Neuronal stem cell (in vitro differentiated cells): ENCODE data around the gene DHRS11.

ENCODE experiments used
- DNase-seq: peaks from one replicate; pipeline ENCODE4 v3.0.0-alpha.2; 2013; ENCODE audit warnings: low spot score
- H2AFZ ChIP-seq: one replicate; pipeline ENCODE4 v1.6.1; 2013; ENCODE audit warnings: mild to moderate bottlenecking, low read length, inconsistent platforms
- H2AK5ac ChIP-seq: 2 replicates; pipeline ENCODE4 v1.6.1; 2013; ENCODE audit warnings: low read depth, mild to moderate bottlenecking, inconsistent platforms, low read length, moderate library complexity, mixed read lengths
- H2BK120ac ChIP-seq: 2 replicates; pipeline ENCODE4 v1.6.1; 2013; ENCODE audit warnings: low read depth, mild to moderate bottlenecking, inconsistent platforms, low read length, moderate library complexity, mixed read lengths
- H2BK12ac ChIP-seq: one replicate; pipeline ENCODE4 v1.6.1; 2013; ENCODE audit warnings: low read length, inconsistent platforms
- H2BK15ac ChIP-seq: 2 replicates; pipeline ENCODE4 v1.6.1; 2013; ENCODE audit warnings: mild to moderate bottlenecking, low read length, inconsistent platforms, mixed read lengths
- H2BK5ac ChIP-seq: one replicate; pipeline ENCODE4 v1.6.1; 2013; ENCODE audit warnings: inconsistent platforms, mild to moderate bottlenecking, low read length, moderate library complexity
- H3K14ac ChIP-seq: one replicate; pipeline ENCODE4 v1.6.1; 2013; ENCODE audit warnings: low read length, inconsistent platforms
- H3K18ac ChIP-seq: 2 replicates; pipeline ENCODE4 v1.6.1; 2013; ENCODE audit warnings: low read length, inconsistent platforms
- H3K23ac ChIP-seq: 2 replicates; pipeline ENCODE4 v1.6.1; 2013; ENCODE audit warnings: low read depth, mild to moderate bottlenecking, mixed read lengths, low read length, inconsistent platforms; ENCODE audit not compliant: poor library complexity
- H3K27ac ChIP-seq: replicated peaks from 3 replicates; pipeline ENCODE4 v1.5.1; 2013; ENCODE audit warnings: low read length, inconsistent platforms
- H3K27me3 ChIP-seq, 3 experiments: 2 replicates each; pipeline ENCODE4 v1.6.1; 2013; ENCODE audit warnings: low read length in 3 of 3, mild to moderate bottlenecking in 2 of 3, inconsistent platforms in 1 of 3, low read depth in 1 of 3, mixed read lengths in 1 of 3, moderate library complexity in 1 of 3; ENCODE audit not compliant: control insufficient read depth in 3 of 3, insufficient read depth in 3 of 3
- H3K36me3 ChIP-seq, 2 donors: replicated peaks in 1 of 2; 2 replicates each; pipeline ENCODE4 v1.6.1; 2013; ENCODE audit warnings: low read length in 2 of 2; ENCODE audit not compliant: control insufficient read depth in 2 of 2, insufficient read depth in 2 of 2
- H3K4ac ChIP-seq: 2 replicates; pipeline ENCODE4 v1.6.1; 2013; ENCODE audit warnings: inconsistent platforms, mild to moderate bottlenecking, low read length, moderate library complexity
- H3K4me1 ChIP-seq, 2 donors: 1 replicate in 1 of 2; 2 replicates in 1 of 2; pipeline ENCODE4 v1.6.1; 2013; ENCODE audit warnings: low read length in 2 of 2, low read depth in 1 of 2; ENCODE audit not compliant: control insufficient read depth in 2 of 2, insufficient read depth in 1 of 2
- H3K4me2 ChIP-seq: one replicate; pipeline ENCODE4 v1.6.1; 2013; ENCODE audit warnings: mild to moderate bottlenecking, low read length, inconsistent platforms; ENCODE audit not compliant: insufficient read depth, poor library complexity, severe bottlenecking
- H3K4me3 ChIP-seq, 2 donors: 2 replicates each; pipeline ENCODE4 v1.5.1; 2013; ENCODE audit warnings: low read length in 2 of 2, mild to moderate bottlenecking in 2 of 2, inconsistent platforms in 1 of 2, moderate library complexity in 1 of 2
- H3K79me1 ChIP-seq: one replicate; pipeline ENCODE4 v1.6.1; 2013; ENCODE audit warnings: low read depth, mild to moderate bottlenecking, inconsistent platforms, low read length, moderate library complexity
- H3K9ac ChIP-seq: one replicate; pipeline ENCODE4 v1.6.1; 2013; ENCODE audit warnings: mild to moderate bottlenecking, low read depth, low read length, inconsistent platforms; ENCODE audit not compliant: poor library complexity
- H3K9me3 ChIP-seq, 2 donors: replicated peaks in 1 of 2; 2 replicates each; pipeline versions ENCODE3 to v1.6.1; 2013; ENCODE audit warnings: low read length in 2 of 2, mild to moderate bottlenecking in 2 of 2, inconsistent platforms in 1 of 2, low read depth in 1 of 2, mixed read lengths in 1 of 2, moderate library complexity in 1 of 2; ENCODE audit not compliant: control insufficient read depth in 2 of 2, insufficient read depth in 1 of 2
- H4K8ac ChIP-seq: one replicate; pipeline ENCODE4 v1.6.1; 2013; ENCODE audit warnings: low read depth, mild to moderate bottlenecking, inconsistent platforms, low read length, moderate library complexity
- H4K91ac ChIP-seq: one replicate; pipeline ENCODE4 v1.6.1; 2013; ENCODE audit warnings: low read length, low read depth, mild to moderate bottlenecking, inconsistent platforms; ENCODE audit not compliant: poor library complexity
- WGBS, 2 donors: extraction: QIAGEN DNeasy Blood & Tissue Kit; methylation state at CpG; one replicate each; pipeline ENCODE4 v1.1.7; 2013; ENCODE audit warnings: missing lambda C conversion rate in 2 of 2, mixed read lengths in 1 of 2; ENCODE audit not compliant: insufficient read length in 2 of 2, insufficient replicate concordance in 1 of 2; ENCODE audit errors: extremely low coverage in 2 of 2; 5-methylcytosine and 5-hydroxymethylcytosine counted together

The DHRS11 gene

GRCh38 chr17:36545077-36545464 lies 46.6 kb upstream of the DHRS11 start:
- Histone ChIP-seq H2BK12ac (no peak overlapping the region), H4K91ac (no peak overlapping the region), H3K4me3 (peak overlapping the region; percentile 96 to 98), H3K18ac (peak overlapping the region; percentile 66), H3K9ac (peak overlapping the region; percentile 80), H4K8ac (no peak overlapping the region), H3K27me3 (no peaks in the 10 kb centered on the region), H3K79me1 (peaks cover 6% of the 10 kb centered on the region), H2BK120ac (no peak overlapping the region), H2AFZ (peak overlapping the region; percentile 99), H2BK5ac (peak overlapping the region; percentile 4), H3K4me1 (peaks cover 6% of the 10 kb centered on the region in 2 donors), H3K4ac (no peak overlapping the region), H3K36me3 (peaks cover 0 to 27% of the 10 kb centered on the region in 2 donors), H2AK5ac (no peak overlapping the region), H2BK15ac (no peak overlapping the region), H3K9me3 (no peaks in the 10 kb centered on the region), H3K23ac (peak overlapping the region; percentile 49), H3K4me2 (peak overlapping the region; percentile 31), H3K27ac (peak overlapping the region; percentile 94), H3K14ac (peak overlapping the region; percentile 1)
- DNase-seq = no peak
- no CpG with 5 or more reads among the region's 38 CpGs for WGBS, 2 donors

- Histone ChIP-seq H3K4ac (no peak overlapping the region), H3K18ac (peak overlapping the region; percentile 99), H2AFZ (peak overlapping the region; percentile 94), H4K8ac (no peak overlapping the region), H3K9me3 (no peaks in the 10 kb centered on the region), H3K79me1 (peaks cover 6% of the 10 kb centered on the region), H3K4me2 (peak overlapping the region; percentile 78), H3K9ac (peak overlapping the region; percentile 98), H3K36me3 (peaks cover 0 to 28% of the 10 kb centered on the region in 2 donors), H3K4me1 (peaks cover 6% of the 10 kb centered on the region in 2 donors), H2BK5ac (peak overlapping the region; percentile 1), H2BK12ac (no peak overlapping the region), H2BK120ac (no peak overlapping the region), H2BK15ac (no peak overlapping the region), H3K27ac (peak overlapping the region; percentile 97), H3K4me3 (peak overlapping the region; percentile 85 to 98), H2AK5ac (peak overlapping the region; percentile 47), H3K23ac (peak overlapping the region; percentile 93), H3K14ac (peak overlapping the region; percentile 31), H4K91ac (no peak overlapping the region), H3K27me3 (no peaks in the 10 kb centered on the region)
- WGBS, 2 donors = no CpG with 5 or more reads among the region's 60 CpGs
- peak; percentile 98 for DNase-seq
Observed at GRCh38 chr17:36545465-36546417, 45.9 kb upstream of the DHRS11 start.

DNA sequence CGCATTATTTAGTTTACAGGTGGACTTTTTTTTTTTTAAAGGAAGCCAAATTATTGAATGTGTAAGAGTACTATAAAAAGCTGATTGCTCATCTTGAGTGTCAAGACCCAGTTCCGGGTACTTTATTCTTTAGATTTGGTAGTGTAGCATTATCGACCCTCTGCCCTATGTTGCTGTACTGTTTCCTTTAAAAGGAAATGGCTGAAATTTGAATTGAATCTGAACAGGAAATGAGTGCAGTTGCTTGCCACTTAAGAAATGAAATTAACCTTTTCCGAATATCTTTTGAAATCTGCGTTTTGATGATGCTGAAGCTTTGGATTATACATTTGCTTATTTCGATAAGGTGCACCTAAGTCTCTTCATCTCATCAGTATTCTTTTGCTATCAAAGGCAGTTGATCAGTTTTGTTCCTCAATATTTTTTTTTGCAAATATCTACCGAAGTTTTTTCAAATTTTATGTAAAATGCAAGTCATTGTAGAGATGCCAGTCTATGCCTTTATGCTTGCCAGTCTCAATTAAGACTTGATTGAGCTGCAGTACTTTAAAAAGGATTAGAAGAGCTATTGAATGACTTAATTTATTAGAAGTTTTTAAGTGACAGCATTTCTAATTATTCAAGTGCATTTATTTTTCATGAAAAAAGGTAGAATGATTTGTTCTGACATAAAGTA lies 45.1 kb upstream of the DHRS11 start:
- Histone ChIP-seq H3K23ac (no peak overlapping the region), H4K91ac (no peak overlapping the region), H3K36me3 (peaks cover 0 to 29% of the 10 kb centered on the region in 2 donors), H2BK15ac (no peak overlapping the region), H2BK12ac (no peak overlapping the region), H3K27me3 (no peaks in the 10 kb centered on the region), H2AK5ac (no peak overlapping the region), H3K9me3 (no peaks in the 10 kb centered on the region), H2BK120ac (no peak overlapping the region), H3K9ac (no peak overlapping the region), H3K79me1 (peaks cover 6% of the 10 kb centered on the region), H3K4me2 (peak overlapping the region; percentile 78), H3K27ac (peak overlapping the region; percentile 54), H3K4me3 (peak overlapping the region; percentile 85 to 98), H2BK5ac (no peak overlapping the region), H3K18ac (no peak overlapping the region), H4K8ac (no peak overlapping the region), H2AFZ (no peak overlapping the region), H3K4ac (no peak overlapping the region), H3K14ac (no peak overlapping the region), H3K4me1 (peaks cover 6% of the 10 kb centered on the region in 2 donors)
- DNase-seq = no peak
- WGBS, 2 donors = no CpG with 5 or more reads among the region's 7 CpGs

GRCh38 chr17:36547776-36548175 lies 43.9 kb upstream of the DHRS11 start:
- H4K91ac ChIP-seq = no peak overlapping the region
- H2AFZ ChIP-seq = no peak overlapping the region
- H3K4me3 ChIP-seq = peak overlapping the region in 1 of 2 donors; percentile 21
- no peak overlapping the region for H3K4me2 ChIP-seq
- H3K4me1 ChIP-seq = peaks cover 6% of the 10 kb centered on the region in 2 donors
- no peak overlapping the region for H2BK12ac ChIP-seq
- H3K9ac ChIP-seq = no peak overlapping the region
- H2BK120ac ChIP-seq = no peak overlapping the region
- DNase-seq = no peak
- H2BK5ac ChIP-seq = no peak overlapping the region
- H4K8ac ChIP-seq = no peak overlapping the region
- H3K9me3 ChIP-seq = no peaks in the 10 kb centered on the region
- no peak overlapping the region for H3K14ac ChIP-seq
- no peaks in the 10 kb centered on the region for H3K27me3 ChIP-seq
- H2AK5ac ChIP-seq = no peak overlapping the region
- no peak overlapping the region for H3K23ac ChIP-seq
- H3K18ac ChIP-seq = no peak overlapping the region
- no peak overlapping the region for H3K27ac ChIP-seq
- H2BK15ac ChIP-seq = no peak overlapping the region
- H3K36me3 ChIP-seq = peaks cover 0 to 29% of the 10 kb centered on the region in 2 donors
- H3K79me1 ChIP-seq = peaks cover 6% of the 10 kb centered on the region
- H3K4ac ChIP-seq = no peak overlapping the region
